NCI-H748 (cell line): ENCODE results near the gene LRIG1.
A peak's percentile ranks its signal among the peaks of the same experiment; 100 is the strongest.

ENCODE experiments used
- DNase-seq: peaks from one replicate; lab custom pipeline; 2025; ENCODE audit not compliant: unreplicated experiment; lab: John Stamatoyannopoulos, UW

LRIG1 gene

DNA sequence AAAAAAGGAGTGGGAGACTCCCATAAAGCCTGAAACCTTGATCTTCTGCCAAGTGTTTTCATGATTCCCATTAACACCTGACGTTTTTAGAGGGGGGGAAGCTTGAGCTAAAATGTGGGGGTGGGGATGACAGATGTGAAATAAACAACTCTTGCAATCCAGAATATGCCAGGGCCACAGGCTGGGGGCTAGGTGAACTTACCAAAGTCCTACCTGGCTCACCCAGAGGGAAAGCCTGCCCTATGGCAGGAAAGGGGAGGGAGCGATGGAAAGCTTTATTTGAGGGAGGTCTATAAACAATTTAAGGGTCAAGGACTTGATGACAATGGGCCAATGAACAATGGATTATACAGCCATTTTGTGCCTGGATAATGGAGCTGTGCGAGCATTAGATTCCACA is 108.3 kb downstream of the LRIG1 start:
- DNase-seq: peak; percentile 18

DNA sequence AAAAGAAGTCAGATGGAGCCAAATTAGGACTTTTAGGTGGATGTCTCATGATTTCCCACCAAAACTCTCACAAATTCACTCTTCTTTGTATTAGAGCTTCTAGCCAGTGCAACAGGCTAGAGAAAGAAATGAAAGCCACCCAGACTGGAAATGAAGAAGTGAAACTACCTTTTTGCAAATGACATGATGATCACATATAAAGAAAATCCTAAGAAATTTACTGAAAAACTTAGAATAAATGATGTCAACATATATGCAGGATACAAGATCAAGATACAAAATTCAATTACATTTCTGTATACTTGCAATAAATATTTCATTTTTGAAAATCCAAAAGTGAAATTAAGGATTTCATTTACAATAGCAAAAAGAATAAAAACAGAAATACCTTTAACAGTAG is 110.8 kb downstream of the LRIG1 start:
- DNase-seq: no peak

DNA sequence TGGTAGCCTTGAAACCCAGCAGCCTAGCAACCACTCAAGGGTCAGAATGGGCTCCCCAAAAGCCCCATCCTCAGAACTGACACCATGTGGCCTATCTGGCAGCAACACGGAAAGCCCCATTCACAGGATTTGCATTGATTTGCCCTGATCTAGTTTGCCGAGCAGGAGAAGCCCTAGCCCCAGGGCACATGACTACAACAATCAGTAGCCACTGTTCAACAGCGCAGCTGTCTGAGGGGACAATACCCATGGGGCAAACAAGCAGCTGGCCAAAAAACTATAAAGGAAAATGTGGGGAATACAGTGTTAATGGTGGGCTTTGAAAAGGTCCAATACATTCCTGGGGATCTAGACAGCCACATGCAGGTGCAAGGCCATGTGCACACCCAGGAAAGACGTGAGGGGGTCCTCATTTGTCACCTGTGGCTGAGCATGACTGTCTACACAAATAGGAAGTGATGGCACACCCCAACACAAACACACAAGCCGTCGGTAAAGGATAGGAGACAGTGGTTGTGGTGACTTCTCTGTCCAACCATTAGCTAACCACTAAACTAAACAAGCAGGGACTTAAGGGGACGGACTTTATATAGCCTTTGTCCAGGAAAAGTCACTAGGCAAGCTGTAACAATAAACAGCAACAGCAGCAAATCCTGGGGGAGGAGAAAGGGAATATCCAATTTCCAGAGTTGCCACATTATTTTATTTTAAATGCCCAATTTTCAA is 113.7 kb downstream of the LRIG1 start:
- DNase-seq: no peak

DNA sequence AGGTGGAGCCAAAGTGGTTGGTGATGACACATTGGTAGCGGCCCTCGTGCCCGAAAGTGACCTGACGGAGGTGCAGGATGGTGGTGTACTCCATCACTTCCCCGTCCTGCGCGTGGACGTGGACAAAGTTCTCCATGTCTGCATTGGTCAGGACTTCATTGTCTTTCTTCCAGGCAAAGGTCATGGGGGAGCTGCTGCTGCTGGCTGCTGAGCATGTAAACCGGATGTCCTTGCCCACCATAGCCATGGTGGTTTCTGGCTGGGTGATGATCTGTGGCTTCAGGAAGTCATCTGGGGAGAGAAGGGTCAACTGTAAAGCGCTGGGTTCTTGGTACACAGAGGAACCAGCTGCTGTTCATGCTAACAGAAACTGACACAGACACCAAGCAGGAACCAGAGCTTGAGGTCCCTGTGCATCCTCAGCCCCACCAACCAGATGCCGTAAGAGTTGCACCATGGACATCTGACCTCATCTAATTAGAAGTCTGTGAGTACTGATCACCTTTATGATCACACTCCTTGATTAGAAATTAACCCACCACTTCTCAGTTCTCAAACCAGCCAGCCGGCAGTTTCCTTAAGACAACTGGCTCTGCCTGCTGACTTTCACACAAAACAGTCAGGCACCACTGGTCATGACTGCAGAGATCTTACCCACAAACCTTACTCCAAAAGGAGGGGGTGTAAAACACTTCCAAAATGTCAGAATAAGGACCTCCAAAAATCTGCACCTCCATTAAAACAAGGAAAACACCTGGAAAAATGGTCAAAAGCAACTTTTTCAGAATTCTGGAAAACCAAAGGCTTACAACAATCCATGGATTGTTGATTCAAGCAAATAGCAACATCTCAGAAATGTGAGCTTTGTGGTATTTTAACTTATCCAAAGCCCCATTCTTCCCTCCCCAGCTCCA is 114.6 kb downstream of the LRIG1 start:
- DNase-seq: no peak

DNA sequence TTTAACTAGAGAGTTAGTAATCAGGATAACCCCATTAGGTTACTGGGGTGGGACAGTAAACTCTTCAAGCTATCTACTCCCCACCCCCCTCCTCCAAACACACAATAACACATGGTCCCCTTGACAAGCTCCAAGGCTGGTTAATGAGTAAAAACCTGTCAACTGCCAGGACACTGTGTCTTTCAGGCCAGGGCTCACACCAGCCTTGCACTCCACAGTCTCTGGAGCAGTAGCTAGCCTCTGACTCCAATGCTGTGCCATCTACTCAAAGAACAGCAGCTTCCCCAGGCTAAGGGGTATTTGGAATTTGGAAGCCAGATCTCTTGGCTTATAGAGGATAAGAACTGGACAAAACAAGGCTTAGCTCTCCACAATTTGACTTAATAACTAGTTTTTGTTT is 115.8 kb downstream of the LRIG1 start:
- DNase-seq: no peak

DNA sequence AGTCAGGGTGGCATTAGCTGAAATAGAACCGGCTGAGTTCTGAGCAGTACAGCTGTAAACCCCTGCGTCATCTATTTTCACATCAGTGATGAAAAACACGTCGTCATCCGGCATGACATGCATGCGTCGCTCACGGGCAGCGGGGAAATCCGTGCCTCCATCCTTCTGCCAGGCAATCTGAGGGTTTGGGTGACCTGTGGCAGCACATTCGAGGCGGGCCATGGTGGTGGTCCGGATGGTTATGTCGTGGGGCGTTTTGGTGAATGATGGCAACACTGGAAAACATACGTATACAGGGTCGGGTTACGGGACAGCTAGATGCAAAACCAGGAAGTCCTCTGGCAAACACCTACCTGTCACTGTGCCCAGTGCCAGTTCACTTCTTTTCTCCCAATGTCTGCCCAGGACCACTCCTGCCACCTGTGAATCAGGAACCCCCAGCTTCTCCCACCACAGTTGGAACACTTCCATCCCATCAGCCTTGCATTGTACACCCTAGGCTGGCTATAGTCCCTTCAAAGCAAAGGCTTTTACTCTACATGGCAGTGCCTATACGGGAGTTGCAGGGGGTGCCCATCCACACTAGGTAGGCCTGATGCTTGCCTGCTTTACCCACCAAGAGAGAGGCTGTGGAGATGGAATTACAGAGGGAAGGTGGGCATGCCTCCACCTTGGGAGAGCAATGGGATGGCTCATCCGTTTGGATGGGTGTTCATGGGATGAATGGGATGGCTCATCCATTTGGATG is 116.7 kb downstream of the LRIG1 start:
- DNase-seq: no peak

DNA sequence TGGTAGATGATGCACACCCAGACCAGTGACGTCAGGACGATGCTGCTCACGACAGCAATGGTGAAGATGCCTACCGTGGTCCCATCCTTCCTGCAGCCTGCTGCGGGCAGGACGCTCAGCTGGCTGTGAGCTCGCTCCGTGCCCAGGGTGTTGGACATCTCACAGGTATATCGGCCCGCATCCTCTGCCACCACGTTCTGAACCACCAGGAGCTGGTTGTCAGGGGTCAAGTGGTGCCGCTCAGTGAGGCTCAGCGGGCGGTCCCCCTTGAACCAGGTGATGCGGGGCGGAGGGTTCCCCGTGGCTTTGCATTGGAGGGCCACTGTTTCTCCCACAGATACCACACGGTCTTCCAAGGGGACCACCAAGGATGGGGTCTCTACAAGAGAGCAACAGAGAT is 117.8 kb downstream of the LRIG1 start:
- no peak for DNase-seq

DNA sequence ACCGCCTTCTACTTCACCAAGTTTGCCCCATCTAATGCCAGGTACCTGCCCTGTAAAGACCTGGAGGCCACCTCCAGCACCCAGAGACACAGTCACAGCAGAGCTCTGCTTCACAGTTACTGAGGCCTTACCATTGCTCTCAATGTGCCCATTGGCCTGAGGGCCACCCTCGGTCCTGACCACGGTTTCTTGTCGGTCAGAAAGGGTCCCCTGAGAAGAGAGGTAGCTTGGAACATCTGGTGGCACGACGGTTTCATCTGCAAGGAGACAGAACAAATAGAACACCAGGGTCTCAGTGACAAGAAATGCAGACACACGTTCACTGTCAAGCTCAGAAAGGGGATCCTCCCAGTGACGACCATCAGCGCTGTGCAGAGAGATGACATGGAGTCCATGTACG is 118.7 kb downstream of the LRIG1 start:
- no peak for DNase-seq

DNA sequence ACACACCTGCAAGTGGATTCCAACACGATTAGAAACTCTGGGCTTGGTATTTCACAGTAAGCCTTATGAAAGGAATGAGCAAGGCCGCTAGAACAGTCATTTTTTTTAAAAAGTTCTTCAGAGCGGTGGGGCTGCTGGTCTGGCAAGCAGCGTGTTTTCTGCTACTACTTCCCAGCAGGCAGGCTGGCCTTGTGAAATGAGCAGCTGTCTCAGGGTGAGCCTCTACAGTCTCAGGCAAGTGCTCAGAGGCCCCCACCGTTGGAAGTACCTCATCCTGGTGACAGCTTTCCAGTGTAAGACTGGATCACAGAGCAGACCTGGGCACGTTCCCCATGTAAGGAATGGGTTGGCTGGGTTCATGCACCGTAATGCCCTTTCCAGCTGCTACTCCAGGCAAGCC is 119.2 kb downstream of the LRIG1 start:
- no peak for DNase-seq

DNA sequence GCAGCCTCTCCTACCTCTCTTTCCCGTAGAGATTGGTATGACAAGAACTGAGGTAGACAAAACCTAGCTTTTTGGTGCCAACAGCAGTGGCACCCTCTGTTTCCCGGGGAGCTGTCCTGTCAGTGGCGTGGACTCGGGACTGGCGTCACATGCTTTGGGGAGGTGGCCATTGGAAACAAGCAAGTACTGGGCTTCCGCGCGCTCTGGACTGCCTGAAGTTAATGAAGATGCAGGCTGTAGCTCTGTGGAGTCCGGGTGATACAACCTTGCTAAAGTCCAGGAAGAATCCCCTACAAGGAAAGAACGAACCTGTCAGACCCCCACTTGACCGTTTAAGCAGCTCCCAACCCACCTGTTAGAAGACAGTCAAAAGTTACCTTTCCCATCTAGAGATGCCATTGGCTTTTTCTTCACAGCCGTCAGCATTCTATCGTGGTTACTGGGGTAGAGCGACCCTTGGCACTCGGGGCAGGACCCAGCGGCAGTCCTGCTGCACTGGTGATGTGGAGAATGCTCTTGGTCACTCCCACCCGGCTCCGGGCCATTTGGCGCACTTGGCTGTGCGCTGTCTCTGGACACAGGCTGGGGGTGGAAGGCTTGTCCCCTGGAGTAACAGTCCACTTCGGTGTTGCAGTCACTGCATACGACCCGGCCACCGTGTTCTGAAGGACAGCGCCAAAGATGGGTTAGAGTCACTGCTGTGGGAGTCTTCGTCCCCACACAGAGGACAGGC is 120.5 kb downstream of the LRIG1 start:
- no peak for DNase-seq

DNA sequence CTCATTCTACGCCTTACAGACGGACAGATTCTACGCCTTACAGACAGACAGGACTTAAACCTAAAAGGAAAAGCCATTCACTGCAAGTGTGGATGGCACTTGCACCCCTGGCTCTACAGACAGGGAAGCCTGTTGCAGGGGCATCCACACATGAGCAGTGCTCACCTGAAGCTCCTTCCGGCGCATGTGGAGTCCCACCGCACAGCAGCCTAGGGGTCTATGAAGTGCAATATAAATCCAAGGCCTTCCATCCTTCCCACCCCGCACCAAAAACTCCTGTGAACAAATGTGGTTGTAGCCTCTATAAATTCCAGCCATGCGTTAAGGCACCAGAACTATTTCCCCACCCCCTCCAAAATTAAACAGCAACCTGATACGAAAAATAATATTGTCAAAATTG is 121.3 kb downstream of the LRIG1 start:
- DNase-seq: no peak

DNA sequence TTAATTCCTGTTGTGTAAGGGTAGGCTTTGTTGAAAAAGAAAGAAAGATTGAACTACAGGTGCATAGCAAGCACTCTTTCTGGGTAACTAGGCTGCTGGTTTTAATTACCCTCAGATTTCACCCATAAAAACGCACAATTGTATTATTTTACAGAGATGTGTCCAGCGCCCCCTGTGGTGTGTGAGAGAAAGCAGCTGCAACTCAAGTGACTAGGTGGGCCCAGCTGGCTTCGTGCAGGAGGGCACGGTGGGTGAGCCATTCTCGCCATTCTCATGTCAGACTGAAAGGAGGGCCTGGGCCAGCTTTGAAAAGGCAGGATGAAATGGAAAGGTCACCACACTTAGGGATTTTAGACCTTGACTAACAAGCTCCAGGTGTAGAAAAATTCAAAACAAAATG is 122.6 kb downstream of the LRIG1 start:
- DNase-seq: peak; percentile 65

DNA sequence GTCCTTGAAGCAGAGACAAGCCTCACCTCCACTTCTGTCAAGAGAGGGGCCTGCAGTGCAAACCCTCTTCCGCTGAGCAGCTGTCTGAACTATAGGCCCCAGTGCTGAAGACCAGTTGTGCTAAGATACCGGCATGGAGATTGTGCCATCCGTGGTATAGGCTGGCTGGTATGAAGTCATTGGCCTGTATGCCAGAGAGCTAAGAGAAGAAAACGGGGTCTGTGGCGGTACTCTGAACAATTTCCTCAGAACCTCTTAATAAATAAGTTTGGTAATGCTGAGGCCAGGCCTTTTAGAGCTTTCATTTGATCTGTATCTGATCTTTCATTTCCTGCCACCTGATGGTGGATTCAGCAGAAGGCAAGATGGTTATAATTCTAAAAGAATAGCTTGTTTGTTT is 123.0 kb downstream of the LRIG1 start:
- no peak for DNase-seq

DNA sequence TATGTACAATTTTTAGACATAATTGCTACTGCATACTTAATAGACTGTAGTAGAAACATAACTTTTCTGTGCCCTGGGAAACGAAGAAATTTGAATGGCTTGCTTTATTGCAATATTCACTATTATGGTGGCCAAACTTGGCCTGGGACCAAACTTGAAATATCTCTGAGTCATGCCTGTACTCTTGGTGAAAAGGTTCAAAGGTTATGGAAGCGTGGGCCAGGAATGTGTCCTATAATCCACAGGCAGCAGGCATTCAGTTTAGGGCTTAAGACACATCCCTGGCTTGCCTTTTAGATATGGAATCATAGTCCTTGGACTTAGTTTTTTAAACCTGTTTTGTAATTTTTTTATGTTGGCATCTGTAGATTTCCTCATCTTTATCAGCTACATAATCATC is 124.3 kb downstream of the LRIG1 start:
- no peak for DNase-seq

DNA sequence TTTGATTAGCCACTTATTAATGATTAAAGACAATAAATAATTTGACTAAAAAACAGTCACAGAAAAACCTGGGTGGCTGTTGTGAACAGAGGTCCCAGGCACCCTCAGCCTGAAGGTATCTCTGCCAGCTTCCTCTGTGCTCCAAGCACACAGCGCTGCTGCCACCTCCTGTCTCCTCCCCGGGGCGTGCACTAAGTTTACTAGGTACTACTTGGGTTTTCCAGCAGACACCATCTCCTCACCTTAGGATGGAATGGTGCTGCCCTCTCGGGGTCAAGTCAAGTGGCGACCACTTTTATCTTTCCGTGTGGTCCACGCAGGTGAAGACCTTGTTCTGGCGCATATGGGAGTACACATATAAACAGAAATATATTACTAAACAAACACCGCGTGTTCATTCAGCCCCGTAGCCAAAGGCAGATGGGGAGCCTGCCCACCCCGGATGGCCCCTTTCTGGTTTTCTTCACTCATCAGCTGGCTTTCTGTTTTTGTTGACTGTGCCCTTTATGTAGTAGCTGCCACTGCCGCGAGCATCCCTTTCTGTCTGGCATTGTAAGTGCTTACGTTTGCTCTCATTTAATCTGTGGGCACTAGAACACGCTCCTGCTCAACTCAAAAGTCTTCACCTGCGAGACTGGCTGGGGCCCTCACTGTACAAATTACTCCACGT is 128.0 kb downstream of the LRIG1 start:
- peak; percentile 87 for DNase-seq

DNA sequence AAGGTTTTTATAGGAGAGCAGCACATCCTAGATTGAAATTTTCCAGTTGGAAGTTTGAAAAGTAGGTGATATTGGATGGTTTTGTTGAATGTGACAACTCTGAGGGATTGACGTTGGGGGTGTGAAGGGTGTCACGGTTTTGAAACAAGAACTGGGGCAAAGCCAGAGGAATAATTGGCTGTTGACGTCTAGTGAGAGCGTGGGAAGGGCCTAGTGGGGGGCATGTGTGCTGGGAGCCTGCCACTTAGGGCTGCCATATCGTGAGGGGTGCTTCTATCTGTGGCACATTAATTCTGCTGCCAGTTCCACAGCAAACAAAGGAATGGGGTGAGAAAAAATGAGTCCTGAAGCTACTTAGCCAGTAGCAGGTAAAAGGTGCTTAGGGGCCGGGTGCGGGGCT is 129.4 kb downstream of the LRIG1 start:
- no peak for DNase-seq

DNA sequence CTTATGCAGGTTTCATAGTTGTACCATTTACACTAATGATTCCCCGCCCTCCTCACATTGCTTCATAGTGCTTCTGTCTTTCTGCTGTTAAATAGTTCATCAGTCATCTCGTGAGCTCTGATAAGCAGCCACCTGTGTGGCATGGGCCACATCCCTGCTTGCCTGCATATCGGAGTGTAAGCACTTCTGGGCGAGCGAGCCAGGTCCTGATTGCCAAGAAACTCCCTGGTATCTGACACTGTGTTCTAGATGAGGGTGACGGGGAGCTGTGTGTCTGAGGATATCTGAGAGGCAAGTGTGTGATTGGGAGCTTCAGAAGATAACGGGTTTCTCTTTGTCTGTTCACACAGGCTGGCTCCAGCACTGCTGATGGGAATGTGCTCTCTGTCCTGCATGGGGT is 130.6 kb downstream of the LRIG1 start:
- DNase-seq: no peak

DNA sequence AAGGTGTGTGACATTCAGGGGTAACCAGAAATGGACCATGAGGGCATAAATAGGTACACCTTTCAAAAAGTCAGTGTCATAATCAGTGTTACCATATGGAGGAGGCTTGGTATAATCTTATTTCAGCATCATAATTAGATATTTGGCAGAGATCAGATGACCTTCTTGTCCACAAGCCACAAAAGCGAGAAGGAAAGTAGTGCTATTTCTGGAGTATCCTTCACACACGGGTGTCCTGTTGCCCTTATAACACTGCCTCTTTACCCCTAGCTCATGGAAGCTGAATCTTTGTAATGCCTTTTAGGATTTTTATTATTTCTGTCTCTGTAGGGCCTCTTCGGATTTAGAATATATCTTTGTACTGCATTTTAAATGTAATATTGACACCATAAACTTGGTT is 132.8 kb downstream of the LRIG1 start:
- no peak for DNase-seq

DNA sequence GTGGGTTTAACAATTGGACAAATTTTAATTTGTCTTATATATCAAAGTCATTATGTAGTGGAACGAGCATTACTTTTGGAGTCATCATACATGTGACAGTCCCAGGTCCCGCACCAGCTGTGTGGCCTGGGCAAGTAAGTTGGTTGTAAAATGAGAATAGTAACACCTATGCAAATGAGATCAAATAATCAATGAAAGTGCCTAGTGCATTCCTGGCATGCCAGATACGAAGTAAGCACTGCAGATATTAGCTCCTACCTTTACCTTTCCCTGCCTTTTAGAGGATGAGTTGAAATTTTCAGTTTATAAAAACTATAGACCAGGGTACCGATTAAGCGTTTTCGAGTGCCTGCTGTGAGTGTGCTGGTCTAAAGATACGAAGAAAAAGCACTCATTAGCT is 134.1 kb downstream of the LRIG1 start:
- no peak for DNase-seq

DNA sequence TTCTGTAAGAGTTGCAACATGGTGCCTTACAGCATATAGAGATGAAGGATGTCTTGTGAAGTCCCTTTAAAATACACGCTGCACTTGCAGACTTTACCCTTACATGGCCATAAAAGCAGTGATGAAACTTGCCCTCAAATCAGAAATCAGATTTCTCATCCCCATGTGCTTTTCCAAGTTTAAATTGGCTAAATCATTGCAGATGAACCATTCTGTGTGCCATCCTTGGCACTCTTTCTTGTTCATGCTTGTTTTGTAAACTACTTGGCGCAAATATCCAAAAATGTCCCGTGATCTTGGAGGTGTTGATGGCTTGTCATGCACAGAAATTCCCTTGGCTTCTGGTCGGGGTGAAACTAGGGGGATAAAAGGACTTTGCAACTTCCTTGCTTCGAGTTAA is 135.7 kb downstream of the LRIG1 start:
- DNase-seq: no peak

DNA sequence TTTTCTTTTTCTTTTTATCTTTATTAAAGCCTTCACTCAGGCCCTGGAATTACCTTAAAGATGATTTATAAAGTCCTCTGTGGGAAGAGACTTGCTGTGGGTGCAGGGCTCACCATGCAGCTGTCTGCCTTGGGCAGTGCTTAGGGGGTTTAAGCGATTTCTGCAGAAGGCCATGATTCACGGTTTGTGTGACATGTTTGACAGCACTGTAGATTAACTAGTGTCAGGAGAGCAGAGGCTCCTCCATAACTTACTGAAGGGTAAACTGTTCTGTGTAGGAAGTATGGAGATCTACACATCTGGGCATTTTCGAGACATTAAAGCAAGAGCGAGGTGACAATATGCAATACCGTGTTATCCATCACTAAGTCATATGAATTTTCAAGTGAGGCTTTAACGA is 137.7 kb downstream of the LRIG1 start:
- no peak for DNase-seq
